Measurements from ENCODE around the gene SEMA6A.

DNA sequence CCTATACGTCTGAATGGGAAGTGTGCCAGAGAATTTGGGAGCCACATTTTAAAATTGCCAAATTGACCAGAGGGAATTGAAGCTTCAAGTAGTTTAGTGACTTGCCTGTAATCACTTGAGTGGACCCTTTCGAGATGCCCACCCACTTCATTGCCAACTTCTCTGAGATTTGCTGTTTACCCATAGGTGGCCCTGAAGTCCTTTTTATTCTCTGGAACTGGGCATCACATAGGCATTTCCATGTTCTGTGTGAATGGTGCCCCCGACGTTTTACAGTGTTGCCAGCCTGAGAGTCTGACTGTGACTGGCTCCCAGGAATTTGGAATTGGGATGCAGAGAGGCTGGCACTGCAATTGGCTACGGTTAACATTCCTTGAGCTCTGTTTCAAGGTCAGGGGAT lies 158.6 kb downstream of the SEMA6A start:
- TF ChIP-seq CTCF (conservative IDR thresholded peaks at IDR 0.05; ENCODE audit: low read depth in 2 of 2), result no peak
- TF ChIP-seq REST (IDR thresholded peaks at IDR 0.05; ENCODE audit: unreplicated experiment), result no peak
- no peak for TF ChIP-seq EZH2 (IDR thresholded peaks at IDR 0.05; ENCODE audit: low read depth, unreplicated experiment)
- TF ChIP-seq ZNF114 (CRISPR knock-in tag; IDR thresholded peaks at IDR 0.05), result no peak
- no peak for TF ChIP-seq POLR2AphosphoS5 (IDR thresholded peaks at IDR 0.05; ENCODE audit: low read depth)
- no peak for TF ChIP-seq JUNB (IDR thresholded peaks at IDR 0.05; ENCODE audit: unreplicated experiment)
- no peak for TF ChIP-seq CREB1 (CRISPR knock-in tag; IDR thresholded peaks at IDR 0.05; ENCODE audit: low read depth)
- no peak for TF ChIP-seq EZH2phosphoT487 (IDR thresholded peaks at IDR 0.05; ENCODE audit: unreplicated experiment)
- TF ChIP-seq STAT1 (IDR thresholded peaks at IDR 0.05; ENCODE audit: unreplicated experiment), result no peak
- TF ChIP-seq ZNF331 (CRISPR knock-in tag; IDR thresholded peaks at IDR 0.05; ENCODE audit: low read depth), result no peak

All from GM23338 (cell line).